ENCODE results near the gene DAB2IP.

DNA sequence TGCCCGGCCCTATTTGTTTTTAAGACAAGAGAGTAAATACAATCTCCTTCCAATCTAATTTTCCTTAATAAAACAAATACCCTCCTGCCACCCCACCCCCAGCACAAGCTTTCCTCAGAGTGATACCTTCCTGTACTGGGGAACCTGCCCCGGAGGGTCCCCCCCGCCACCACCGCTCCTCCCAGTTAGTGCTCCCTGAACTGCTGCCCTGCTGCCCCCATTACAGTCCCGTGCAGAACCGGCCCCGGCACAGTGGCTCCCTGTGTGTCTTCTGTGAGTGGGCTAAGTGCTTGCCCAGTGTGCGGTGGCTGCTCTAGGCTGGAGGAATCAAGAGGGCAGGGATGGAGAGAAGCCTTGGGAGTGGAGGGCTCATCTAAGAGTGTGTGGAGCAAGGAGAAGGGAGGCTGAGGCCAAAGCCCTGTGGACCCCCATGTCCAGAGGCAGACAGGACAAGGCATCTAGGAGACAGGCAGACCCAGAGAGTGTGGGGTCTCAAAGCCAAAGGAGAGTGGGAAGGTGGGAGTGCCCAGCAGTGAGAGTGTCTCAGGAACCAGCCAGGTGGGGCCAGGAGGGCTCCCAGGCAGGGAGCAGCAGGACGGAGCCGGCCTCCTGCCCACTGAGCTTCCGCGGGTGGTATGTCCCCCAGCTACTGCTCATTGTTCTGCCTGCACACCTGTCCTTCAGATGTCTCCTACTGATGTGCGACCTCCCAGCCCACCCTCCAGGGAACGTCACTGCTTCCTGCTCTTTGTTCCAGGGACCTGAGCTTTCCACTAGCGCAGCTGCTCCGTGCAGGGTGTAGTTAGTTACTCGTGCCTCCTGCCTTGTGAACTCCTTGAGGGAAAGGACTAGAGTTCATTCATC lies 129.0 kb downstream of the DAB2IP start:
- TF ChIP-seq CTCF (IDR thresholded peaks at IDR 0.05; ENCODE audit: low read length) (no peak), EZH2 (IDR thresholded peaks at IDR 0.05; ENCODE audit: borderline replicate concordance, low read length) (no peak)

Measured in OCI-LY1 (cell line).